Effector memory CD8-positive, alpha-beta T cell (primary cell): Measurements from ENCODE around the gene PHLPP1.
"Not testable (repeated sequence)": the region's sequence is repeated elsewhere in the genome, so short reads cannot be mapped to it uniquely, and the experiment has no call there.

Experiments used
- ATAC-seq: fragments of 150-1000 bp; cut with Tn5 transposase; replicated peaks from 2 replicates; pipeline ENCODE4 v1.10.0; 2021; ENCODE audit warnings: mild to moderate bottlenecking, moderate library complexity
- DNase-seq, 3 experiments: peaks; one replicate each; pipeline ENCODE4 v3.0.0; 2021
- H3K27ac Mint-ChIP-seq, 2 donors: one replicate each; pipeline ENCODE4 v1.8.0; 2022; ENCODE audit warnings: mild to moderate bottlenecking in 2 of 2, mixed read lengths in 2 of 2, moderate library complexity in 2 of 2
- H3K27me3 Mint-ChIP-seq, 2 donors: one replicate each; pipeline ENCODE4 v1.8.0; 2022; ENCODE audit warnings: mixed read lengths in 2 of 2
- H3K36me3 Mint-ChIP-seq: one replicate; pipeline ENCODE4 v1.8.0; 2022; ENCODE audit warnings: mild to moderate bottlenecking, moderate library complexity, mixed read lengths; ENCODE audit not compliant: insufficient read depth
- H3K4me1 Mint-ChIP-seq, 2 donors: one replicate each; pipeline ENCODE4 v1.8.0; 2022; ENCODE audit warnings: low read depth in 2 of 2, mixed read lengths in 2 of 2
- H3K4me3 Mint-ChIP-seq, 2 donors: one replicate each; pipeline ENCODE4 v1.8.0; 2022; ENCODE audit warnings: mild to moderate bottlenecking in 2 of 2, mixed read lengths in 2 of 2, moderate library complexity in 2 of 2
- H3K9me3 Mint-ChIP-seq, 2 donors: one replicate each; pipeline ENCODE4 v1.8.0; 2022; ENCODE audit warnings: mixed read lengths in 2 of 2

The PHLPP1 gene

GRCh38 chr18:62797329-62797728 is 82.0 kb downstream of the PHLPP1 start:
- Mint-ChIP-seq H3K27ac (no peak overlapping the region), H3K27me3 (no peaks in the 10 kb centered on the region), H3K4me3 (no peak overlapping the region), H3K9me3 (no peaks in the 10 kb centered on the region), H3K36me3 (peaks cover 2% of the 10 kb centered on the region), H3K4me1 (peaks cover 0 to 18% of the 10 kb centered on the region in 2 donors)
- DNase-seq: no peak
- ATAC-seq: no peak

- peaks cover 0 to 18% of the 10 kb centered on the region in 2 donors for H3K4me1 Mint-ChIP-seq
- no peak overlapping the region for H3K27ac Mint-ChIP-seq
- H3K27me3 Mint-ChIP-seq: no peaks in the 10 kb centered on the region
- H3K9me3 Mint-ChIP-seq: no peaks in the 10 kb centered on the region
- no peak for ATAC-seq
- peaks cover 2% of the 10 kb centered on the region for H3K36me3 Mint-ChIP-seq
- no peak for DNase-seq
- H3K4me3 Mint-ChIP-seq: no peak overlapping the region
Observed at GRCh38 chr18:62799977-62800376, 84.6 kb downstream of the PHLPP1 start.

GRCh38 chr18:62802523-62802922 is 87.2 kb downstream of the PHLPP1 start:
- Mint-ChIP-seq H3K4me1 (peaks cover 0 to 6% of the 10 kb centered on the region in 2 donors), H3K36me3 (peaks cover 2% of the 10 kb centered on the region), H3K27ac (no peak overlapping the region), H3K27me3 (no peaks in the 10 kb centered on the region), H3K4me3 (no peak overlapping the region), H3K9me3 (no peaks in the 10 kb centered on the region)
- DNase-seq: no peak
- no peak for ATAC-seq

GRCh38 chr18:62807396-62807795 is 92.1 kb downstream of the PHLPP1 start:
- Mint-ChIP-seq H3K27me3 (no peaks in the 10 kb centered on the region), H3K27ac (no peak overlapping the region), H3K4me1 (peaks cover 0 to 11% of the 10 kb centered on the region in 2 donors), H3K9me3 (no peaks in the 10 kb centered on the region), H3K4me3 (no peak overlapping the region), H3K36me3 (no peaks in the 10 kb centered on the region)
- DNase-seq: no peak
- no peak for ATAC-seq

GRCh38 chr18:62808123-62808522 is 92.8 kb downstream of the PHLPP1 start:
- Mint-ChIP-seq H3K4me1 (peaks cover 0 to 16% of the 10 kb centered on the region in 2 donors), H3K27ac (no peak overlapping the region), H3K27me3 (no peaks in the 10 kb centered on the region), H3K9me3 (no peaks in the 10 kb centered on the region), H3K4me3 (no peak overlapping the region), H3K36me3 (no peaks in the 10 kb centered on the region)
- ATAC-seq: no peak
- no peak for DNase-seq

- H3K4me3 Mint-ChIP-seq, DNase-seq, H3K36me3 Mint-ChIP-seq, ATAC-seq, H3K27me3 Mint-ChIP-seq, H3K9me3 Mint-ChIP-seq, H3K27ac Mint-ChIP-seq: not testable (repeated sequence)
- H3K4me1 Mint-ChIP-seq: peaks cover 0 to 16% of the 10 kb centered on the region in 2 donors
Observed at GRCh38 chr18:62809445-62809844, 94.1 kb downstream of the PHLPP1 start.

GRCh38 chr18:62809900-62810299 is 94.6 kb downstream of the PHLPP1 start:
- ATAC-seq (no peak), DNase-seq (no peak)
- H3K27ac Mint-ChIP-seq: no peak overlapping the region
- no peak overlapping the region for H3K4me3 Mint-ChIP-seq
- peaks cover 0 to 16% of the 10 kb centered on the region in 2 donors for H3K4me1 Mint-ChIP-seq
- H3K9me3 Mint-ChIP-seq: no peaks in the 10 kb centered on the region
- no peaks in the 10 kb centered on the region for H3K36me3 Mint-ChIP-seq
- H3K27me3 Mint-ChIP-seq: no peaks in the 10 kb centered on the region

- Mint-ChIP-seq H3K36me3 (no peaks in the 10 kb centered on the region), H3K4me1 (peaks cover 2 to 16% of the 10 kb centered on the region in 2 donors), H3K27me3 (no peaks in the 10 kb centered on the region), H3K4me3 (no peak overlapping the region), H3K27ac (no peak overlapping the region), H3K9me3 (no peaks in the 10 kb centered on the region)
- ATAC-seq (no peak), DNase-seq (no peak)
Observed at GRCh38 chr18:62810682-62811081, 95.3 kb downstream of the PHLPP1 start.

- Mint-ChIP-seq H3K36me3 (no peaks in the 10 kb centered on the region), H3K27me3 (no peaks in the 10 kb centered on the region), H3K9me3 (no peaks in the 10 kb centered on the region), H3K4me1 (peaks cover 2 to 16% of the 10 kb centered on the region in 2 donors), H3K4me3 (no peak overlapping the region), H3K27ac (no peak overlapping the region)
- ATAC-seq (no peak), DNase-seq (no peak)
Observed at GRCh38 chr18:62811674-62812073, 96.3 kb downstream of the PHLPP1 start.

GRCh38 chr18:62812242-62812641 is 96.9 kb downstream of the PHLPP1 start:
- Mint-ChIP-seq H3K27me3 (no peaks in the 10 kb centered on the region), H3K27ac (peak overlapping the region in 1 of 2 donors; percentile 17), H3K36me3 (no peaks in the 10 kb centered on the region), H3K4me3 (no peak overlapping the region), H3K4me1 (peaks cover 2 to 16% of the 10 kb centered on the region in 2 donors), H3K9me3 (no peaks in the 10 kb centered on the region)
- ATAC-seq (no peak), DNase-seq (no peak)

- no peaks in the 10 kb centered on the region for H3K9me3 Mint-ChIP-seq
- H3K4me1 Mint-ChIP-seq: peaks cover 2 to 16% of the 10 kb centered on the region in 2 donors
- peak overlapping the region in 1 of 2 donors; percentile 17 for H3K27ac Mint-ChIP-seq
- no peak overlapping the region for H3K4me3 Mint-ChIP-seq
- no peak for DNase-seq
- ATAC-seq: no peak
- no peaks in the 10 kb centered on the region for H3K27me3 Mint-ChIP-seq
- no peaks in the 10 kb centered on the region for H3K36me3 Mint-ChIP-seq
Observed at GRCh38 chr18:62812876-62813275, 97.5 kb downstream of the PHLPP1 start.

GRCh38 chr18:62814132-62814759 is 98.9 kb downstream of the PHLPP1 start:
- no peak for DNase-seq
- H3K4me3 Mint-ChIP-seq: no peak overlapping the region
- H3K27ac Mint-ChIP-seq: no peak overlapping the region
- H3K36me3 Mint-ChIP-seq: no peaks in the 10 kb centered on the region
- ATAC-seq: no peak
- no peaks in the 10 kb centered on the region for H3K27me3 Mint-ChIP-seq
- peaks cover 2 to 16% of the 10 kb centered on the region in 2 donors for H3K4me1 Mint-ChIP-seq
- H3K9me3 Mint-ChIP-seq: no peaks in the 10 kb centered on the region

GRCh38 chr18:62825382-62825781 is 110.0 kb downstream of the PHLPP1 start:
- Mint-ChIP-seq H3K27ac (no peak overlapping the region), H3K27me3 (no peaks in the 10 kb centered on the region), H3K9me3 (no peaks in the 10 kb centered on the region), H3K4me1 (peaks cover 0 to 8% of the 10 kb centered on the region in 2 donors), H3K4me3 (no peak overlapping the region), H3K36me3 (peaks cover 5% of the 10 kb centered on the region)
- no peak for DNase-seq
- ATAC-seq: no peak

- no peaks in the 10 kb centered on the region for H3K9me3 Mint-ChIP-seq
- H3K4me3 Mint-ChIP-seq: no peak overlapping the region
- no peak for DNase-seq
- no peak overlapping the region for H3K27ac Mint-ChIP-seq
- H3K4me1 Mint-ChIP-seq: peaks cover 0 to 8% of the 10 kb centered on the region in 2 donors
- peaks cover 5% of the 10 kb centered on the region for H3K36me3 Mint-ChIP-seq
- no peaks in the 10 kb centered on the region for H3K27me3 Mint-ChIP-seq
- no peak for ATAC-seq
Observed at GRCh38 chr18:62827397-62827796, 112.1 kb downstream of the PHLPP1 start.
